Caco-2 (cell line): ENCODE data around the gene ZNF133. TPM values are rescaled to one million over a fixed set of nuclear protein-coding genes. Genes with fewer than 3 reads are reported as not detected.

Experiments
- BruUV-seq: library from RNA; stranded (reverse); fragments of 400-500 nt; replicated peaks from 2 replicates; lab custom pipeline; 2021; lab: Mats Ljungman, UMichigan
- CTCF ChIA-PET: fragments of 300-600 bp; sonication (Branson Sonifier 250); formaldehyde crosslinking; loops from one replicate; lab custom pipeline; 2022; ENCODE audit warnings: antibody characterized with exemption; lab: Charles Lee
- POLR2A ChIA-PET: fragments of 300-600 bp; sonication (Branson Sonifier 250); formaldehyde crosslinking; loops from one replicate; lab custom pipeline; 2022; ENCODE audit warnings: antibody characterized with exemption; lab: Charles Lee
- DNase-seq, 2 experiments: peaks; one replicate each; pipeline versions ENCODE4 v3.0.0 to v3.0.0-alpha.2; 2020 to 2022
- H3K27me3 ChIP-seq: replicated peaks from 2 replicates; pipeline ENCODE4 v1.6.0; 2011; ENCODE audit warnings: low read length; ENCODE audit not compliant: control insufficient read depth, insufficient read depth
- H3K36me3 ChIP-seq: 2 replicates; pipeline ENCODE4 v1.5.1; 2011; ENCODE audit warnings: low read length; ENCODE audit not compliant: control insufficient read depth, insufficient read depth
- H3K4me1 ChIP-seq: fragments of 250-450 bp; sonication (Bioruptor Pico); 2 replicates; pipeline ENCODE4 v1.5.1; 2020; ENCODE audit warnings: mild to moderate bottlenecking
- H3K4me3 ChIP-seq: 2 replicates; pipeline ENCODE4 v1.5.1; 2011; ENCODE audit warnings: low read depth, mild to moderate bottlenecking, control low read depth, low read length
- H3K9me3 ChIP-seq: fragments of 250-450 bp; sonication (Bioruptor Pico); 2 replicates; pipeline ENCODE4 v1.5.1; 2020; ENCODE audit warnings: mild to moderate bottlenecking, moderate library complexity
- H3K27ac Mint-ChIP-seq: one replicate; pipeline ENCODE4 v1.8.0; 2022; ENCODE audit warnings: mixed read lengths; ENCODE audit not compliant: unreplicated experiment
- H3K27me3 Mint-ChIP-seq: one replicate; pipeline ENCODE4 v1.8.0; 2022; ENCODE audit warnings: mixed read lengths; ENCODE audit not compliant: insufficient read depth, unreplicated experiment
- H3K36me3 Mint-ChIP-seq: one replicate; pipeline ENCODE4 v1.8.0; 2022; ENCODE audit warnings: mild to moderate bottlenecking, mixed read lengths; ENCODE audit not compliant: insufficient read depth, unreplicated experiment
- H3K4me1 Mint-ChIP-seq: one replicate; pipeline ENCODE4 v1.8.0; 2022; ENCODE audit warnings: low read depth, mixed read lengths; ENCODE audit not compliant: unreplicated experiment
- H3K4me3 Mint-ChIP-seq: one replicate; pipeline ENCODE4 v1.8.0; 2022; ENCODE audit warnings: mild to moderate bottlenecking, moderate library complexity, mixed read lengths; ENCODE audit not compliant: unreplicated experiment
- H3K9me3 Mint-ChIP-seq: one replicate; pipeline ENCODE4 v1.8.0; 2022; ENCODE audit warnings: mixed read lengths; ENCODE audit not compliant: unreplicated experiment
- intact Hi-C: fragments of 100-400 bp; cut with micrococcal nuclease; formaldehyde crosslinking; loops from one replicate; pipeline ENCODE4 v1.10.0; 2022; ENCODE audit not compliant: unreplicated experiment
- total RNA-seq: library from RNA; stranded (reverse); gene quantifications from 2 replicates; pipeline ENCODE4 v1.2.3, GENCODE V29; 2022
- TF ChIP-seq, protein P1 (sequence below), 2 experiments: fragments of 200-600 bp in 1 of 2; IDR thresholded peaks; 1 replicate in 1 of 2; 2 replicates in 1 of 2; pipeline versions ENCODE4 v1.5.1 to v1.8.0; 2011 to 2022; ENCODE audit warnings: antibody characterized with exemption in 1 of 2, control low read depth in 1 of 2, inconsistent platforms in 1 of 2, low read depth in 1 of 2, low read length in 1 of 2, mild to moderate bottlenecking in 1 of 2, moderate library complexity in 1 of 2; ENCODE audit not compliant: insufficient read depth in 1 of 2, severe bottlenecking in 1 of 2, unreplicated experiment in 1 of 2

Gene ZNF133
- total RNA-seq, 1 experiment from 2014 or later = 14.8 TPM

DNA sequence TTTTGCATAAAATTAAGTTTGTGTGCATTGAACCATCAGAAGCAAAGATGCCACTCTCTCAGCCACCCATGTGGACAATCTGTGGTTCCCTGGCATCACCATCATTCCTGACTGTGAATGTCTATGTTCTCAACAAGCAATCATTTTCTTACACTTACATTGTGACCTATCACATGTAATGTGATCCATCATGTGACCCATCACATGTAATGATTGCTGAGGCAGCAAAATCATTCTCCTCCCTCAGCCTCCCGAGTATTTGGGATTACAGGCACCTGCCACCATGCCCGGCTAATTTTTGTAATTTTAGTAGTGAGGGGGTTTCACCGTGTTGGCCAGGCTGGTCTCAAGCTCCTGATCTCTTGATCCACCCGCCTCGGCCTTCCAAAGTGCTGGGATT lies 22.0 kb upstream of the ZNF133 start:
- Histone ChIP-seq H3K4me3 (no peak overlapping the region), H3K9me3 (no peaks in the 10 kb centered on the region), H3K27me3 (no peaks in the 10 kb centered on the region), H3K36me3 (no peaks in the 10 kb centered on the region), H3K4me1 (peaks cover 28% of the 10 kb centered on the region)
- Mint-ChIP-seq H3K27ac (no peak overlapping the region), H3K36me3 (no peaks in the 10 kb centered on the region), H3K4me1 (peaks cover 25% of the 10 kb centered on the region), H3K4me3 (no peak overlapping the region), H3K9me3 (no peaks in the 10 kb centered on the region), H3K27me3 (no peaks in the 10 kb centered on the region)
- TF ChIP-seq, protein P1, sequence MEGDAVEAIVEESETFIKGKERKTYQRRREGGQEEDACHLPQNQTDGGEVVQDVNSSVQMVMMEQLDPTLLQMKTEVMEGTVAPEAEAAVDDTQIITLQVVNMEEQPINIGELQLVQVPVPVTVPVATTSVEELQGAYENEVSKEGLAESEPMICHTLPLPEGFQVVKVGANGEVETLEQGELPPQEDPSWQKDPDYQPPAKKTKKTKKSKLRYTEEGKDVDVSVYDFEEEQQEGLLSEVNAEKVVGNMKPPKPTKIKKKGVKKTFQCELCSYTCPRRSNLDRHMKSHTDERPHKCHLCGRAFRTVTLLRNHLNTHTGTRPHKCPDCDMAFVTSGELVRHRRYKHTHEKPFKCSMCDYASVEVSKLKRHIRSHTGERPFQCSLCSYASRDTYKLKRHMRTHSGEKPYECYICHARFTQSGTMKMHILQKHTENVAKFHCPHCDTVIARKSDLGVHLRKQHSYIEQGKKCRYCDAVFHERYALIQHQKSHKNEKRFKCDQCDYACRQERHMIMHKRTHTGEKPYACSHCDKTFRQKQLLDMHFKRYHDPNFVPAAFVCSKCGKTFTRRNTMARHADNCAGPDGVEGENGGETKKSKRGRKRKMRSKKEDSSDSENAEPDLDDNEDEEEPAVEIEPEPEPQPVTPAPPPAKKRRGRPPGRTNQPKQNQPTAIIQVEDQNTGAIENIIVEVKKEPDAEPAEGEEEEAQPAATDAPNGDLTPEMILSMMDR (IDR thresholded peaks at IDR 0.05; ENCODE audit: insufficient read depth in 1 of 2, low read depth in 1 of 2, low read length in 1 of 2, severe bottlenecking in 1 of 2, unreplicated experiment in 1 of 2) = no peak
- no peak for DNase-seq
- ChIA-PET POLR2A (no interaction called here), CTCF (no interaction called here)
- no TSS peak for BruUV-seq
- intact Hi-C loops = no loop called here

DNA sequence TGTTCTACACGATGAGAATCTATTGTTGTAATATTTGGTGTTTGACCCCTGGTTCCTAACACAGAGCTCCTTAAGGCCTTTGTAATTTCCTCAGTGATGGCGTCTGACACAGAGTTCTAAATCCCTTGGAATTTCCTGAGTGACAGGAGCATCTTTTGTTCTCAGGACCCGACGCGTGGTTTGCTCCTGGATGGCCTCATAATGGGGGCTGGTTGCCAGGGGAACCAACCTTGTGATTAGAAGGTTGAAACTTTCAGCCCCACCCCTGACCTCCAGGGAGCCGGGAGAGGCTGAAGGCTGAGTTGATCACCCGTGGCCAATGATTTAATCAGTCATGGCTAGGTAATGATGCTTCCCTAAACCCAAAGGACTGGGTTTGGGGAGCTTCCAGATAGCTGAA lies 20.5 kb upstream of the ZNF133 start:
- CTCF ChIA-PET = no interaction called here

DNA sequence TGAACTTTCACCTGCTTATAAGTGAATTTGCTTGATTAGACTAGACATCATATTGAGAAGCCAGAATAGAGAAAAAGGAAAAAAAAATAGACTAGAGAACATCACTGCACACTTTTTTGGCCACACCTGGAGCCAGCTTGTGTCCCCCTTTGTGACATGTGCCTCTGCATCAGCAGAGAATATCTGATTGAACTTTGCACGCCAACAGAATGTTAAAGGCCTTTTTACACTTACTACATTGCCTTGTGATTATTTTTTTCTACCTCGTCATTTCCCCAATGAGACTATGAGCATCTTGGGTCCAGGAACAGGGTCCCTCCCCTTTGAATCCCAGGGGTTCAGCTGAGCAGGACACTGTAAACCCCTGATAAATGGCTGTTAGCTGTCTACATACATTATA lies 17.2 kb upstream of the ZNF133 start:
- DNase-seq = no peak
- no peaks in the 10 kb centered on the region for H3K36me3 Mint-ChIP-seq
- Histone ChIP-seq H3K9me3 (no peaks in the 10 kb centered on the region), H3K4me3 (no peak overlapping the region), H3K4me1 (peaks cover 6% of the 10 kb centered on the region; the same call in 1 of the 2 replicates), H3K27me3 (no peaks in the 10 kb centered on the region), H3K36me3 (no peaks in the 10 kb centered on the region)
- TF ChIP-seq, protein P1 (IDR thresholded peaks at IDR 0.05; ENCODE audit: insufficient read depth in 1 of 2, low read depth in 1 of 2, low read length in 1 of 2, severe bottlenecking in 1 of 2, unreplicated experiment in 1 of 2) = no peak
- no TSS peak for BruUV-seq
- no peak overlapping the region for H3K4me3 Mint-ChIP-seq
- intact Hi-C loops = loop anchor here (5.0 to 10.0 kb wide), 2 partner anchors 216 to 764 kb away; partner anchors contain the start of gene OVOL2
- H3K27me3 Mint-ChIP-seq = no peaks in the 10 kb centered on the region
- ChIA-PET POLR2A (no interaction called here), CTCF (interaction anchor here (0.7 kb wide), 1 partner anchor 98 kb away, joined by 3 read pairs; no protein-coding TSS in a partner anchor)
- no peak overlapping the region for H3K27ac Mint-ChIP-seq
- peaks cover 8% of the 10 kb centered on the region for H3K4me1 Mint-ChIP-seq
- H3K9me3 Mint-ChIP-seq = no peaks in the 10 kb centered on the region

More for the DNA sequence above, 20.5 kb upstream of the ZNF133 start:
- no peak overlapping the region for H3K4me3 ChIP-seq
- no peaks in the 10 kb centered on the region for H3K36me3 Mint-ChIP-seq
- no peak overlapping the region for H3K4me3 Mint-ChIP-seq
- no peaks in the 10 kb centered on the region for H3K27me3 Mint-ChIP-seq
- no peaks in the 10 kb centered on the region for H3K27me3 ChIP-seq
- no peaks in the 10 kb centered on the region for H3K36me3 ChIP-seq
- no TSS peak for BruUV-seq
- no peak for DNase-seq
- no peaks in the 10 kb centered on the region for H3K9me3 ChIP-seq
- peaks cover 24% of the 10 kb centered on the region for H3K4me1 Mint-ChIP-seq
- H3K4me1 ChIP-seq = peaks cover 22% of the 10 kb centered on the region
- intact Hi-C loops = no loop called here
- no peaks in the 10 kb centered on the region for H3K9me3 Mint-ChIP-seq
- TF ChIP-seq, protein P1 (IDR thresholded peaks at IDR 0.05; ENCODE audit: insufficient read depth in 1 of 2, low read depth in 1 of 2, low read length in 1 of 2, severe bottlenecking in 1 of 2, unreplicated experiment in 1 of 2) = no peak
- POLR2A ChIA-PET = no interaction called here
- no peak overlapping the region for H3K27ac Mint-ChIP-seq
